ENCODE measurements around the gene LAIR2. TPM values are rescaled to one million over a fixed set of nuclear protein-coding genes. Genes with fewer than 3 reads are reported as not detected.

Gene LAIR2
- total and polyA plus RNA-seq, 2 donors (not counting 1 experiment from before 2014, with no cell fraction given): not detected

- Histone ChIP-seq H3K4me3 (replicated peaks in 1 of 4; ENCODE audit: control extremely low read depth in 1 of 4, insufficient read depth in 1 of 4, low read depth in 3 of 4, low read length in 4 of 4) (no peak overlapping the region), H3K36me3 (ENCODE audit: control insufficient read depth, insufficient read depth, low read length) (peaks cover 65% of the 10 kb centered on the region), H4K20me1 (ENCODE audit: control insufficient read depth, extremely low read depth, insufficient read depth, low read length) (no peaks in the 10 kb centered on the region)
These were observed 47.6 kb upstream of the LAIR2 start for GRCh38 chr19:54454781-54455675.

GRCh38 chr19:54455786-54456422 is 46.7 kb upstream of the LAIR2 start:
- Histone ChIP-seq H3K4me1 (ENCODE audit: control insufficient read depth, extremely low read depth, insufficient read depth, low read length) (peaks cover under 1% of the 10 kb centered on the region), H3K36me3 (ENCODE audit: control insufficient read depth, insufficient read depth, low read length) (peaks cover 68% of the 10 kb centered on the region), H3K4me2 (ENCODE audit: extremely low read depth, insufficient read depth, low read length) (no peak overlapping the region), H3K79me2 (ENCODE audit: control insufficient read depth, insufficient read depth, low read length) (peaks cover 72% of the 10 kb centered on the region), H3K9ac (ENCODE audit: insufficient read depth, low read length) (no peak overlapping the region), H3K4me3 (replicated peaks in 1 of 4; ENCODE audit: control extremely low read depth in 1 of 4, insufficient read depth in 1 of 4, low read depth in 3 of 4, low read length in 4 of 4) (no peak overlapping the region), H3K9me3 (ENCODE audit: control insufficient read depth, insufficient read depth, low read depth, low read length) (no peaks in the 10 kb centered on the region), H2AFZ (ENCODE audit: low read length) (no peak overlapping the region), H3K27ac (ENCODE audit: insufficient read depth, low read length) (no peak overlapping the region), H3K27me3 (ENCODE audit: control insufficient read depth, insufficient read depth, low read length) (no peaks in the 10 kb centered on the region), H4K20me1 (ENCODE audit: control insufficient read depth, extremely low read depth, insufficient read depth, low read length) (no peaks in the 10 kb centered on the region)
- DNase-seq (ENCODE audit: low read depth in 2 of 2): no peak
- no peak for TF ChIP-seq EZH2 (IDR thresholded peaks at IDR 0.05; ENCODE audit: low read length, missing control alignments)
- TF ChIP-seq CTCF (conservative IDR thresholded peaks at IDR 0.05 in 1 of 2, IDR thresholded peaks at IDR 0.05 in 1 of 2; ENCODE audit: low read depth in 1 of 2, low read length in 2 of 2): no peak

More at GRCh38 chr19:54454781-54455675, 47.6 kb upstream of the LAIR2 start:
- H3K79me2 ChIP-seq (ENCODE audit: control insufficient read depth, insufficient read depth, low read length): peaks cover 78% of the 10 kb centered on the region
- TF ChIP-seq EZH2 (IDR thresholded peaks at IDR 0.05; ENCODE audit: low read length, missing control alignments): no peak
- no peak for TF ChIP-seq CTCF (conservative IDR thresholded peaks at IDR 0.05 in 1 of 2, IDR thresholded peaks at IDR 0.05 in 1 of 2; ENCODE audit: low read depth in 1 of 2, low read length in 2 of 2)
- no peak overlapping the region for H2AFZ ChIP-seq (ENCODE audit: low read length)
- no peak overlapping the region for H3K4me2 ChIP-seq (ENCODE audit: extremely low read depth, insufficient read depth, low read length)
- no peak overlapping the region for H3K9ac ChIP-seq (ENCODE audit: insufficient read depth, low read length)
- H3K4me1 ChIP-seq (ENCODE audit: control insufficient read depth, extremely low read depth, insufficient read depth, low read length): peaks cover 7% of the 10 kb centered on the region
- no peak overlapping the region for H3K27ac ChIP-seq (ENCODE audit: insufficient read depth, low read length)
- H3K27me3 ChIP-seq (ENCODE audit: control insufficient read depth, insufficient read depth, low read length): no peaks in the 10 kb centered on the region
- DNase-seq (ENCODE audit: low read depth in 2 of 2): no peak
- H3K9me3 ChIP-seq (ENCODE audit: control insufficient read depth, insufficient read depth, low read depth, low read length): no peaks in the 10 kb centered on the region
